ENCODE data around the gene ANTXRL.
"Not testable (repeated sequence)": the region's sequence is repeated elsewhere in the genome, so short reads cannot be mapped to it uniquely, and the experiment has no call there.

Gene ANTXRL

GRCh38 chr10:46327685-46328084 lies 40.9 kb downstream of the ANTXRL start:
- no peak for TF ChIP-seq GATA1 (IDR thresholded peaks at IDR 0.05; ENCODE audit: low read depth, low read length)
- TF ChIP-seq POLR2A (IDR thresholded peaks at IDR 0.05; ENCODE audit: low read length) = no peak
- no peak for DNase-seq

- DNase-seq = no peak
- TF ChIP-seq POLR2A (IDR thresholded peaks at IDR 0.05; ENCODE audit: low read length) = no peak
- no peak for TF ChIP-seq GATA1 (IDR thresholded peaks at IDR 0.05; ENCODE audit: low read depth, low read length)
These were observed 42.3 kb downstream of the ANTXRL start for GRCh38 chr10:46328853-46329689.

- no peak for DNase-seq
- TF ChIP-seq GATA1 (IDR thresholded peaks at IDR 0.05; ENCODE audit: low read depth, low read length) (no peak), POLR2A (IDR thresholded peaks at IDR 0.05; ENCODE audit: low read length) (no peak)
These were observed 42.9 kb downstream of the ANTXRL start for GRCh38 chr10:46329690-46330016.

GRCh38 chr10:46330894-46331293 lies 44.1 kb downstream of the ANTXRL start:
- TF ChIP-seq GATA1 (IDR thresholded peaks at IDR 0.05; ENCODE audit: low read depth, low read length) = no peak
- TF ChIP-seq POLR2A (IDR thresholded peaks at IDR 0.05; ENCODE audit: low read length) = no peak
- no peak for DNase-seq

GRCh38 chr10:46365484-46365883 lies 78.7 kb downstream of the ANTXRL start:
- DNase-seq = not testable (repeated sequence)

- not testable (repeated sequence) for DNase-seq
These were observed 80.4 kb downstream of the ANTXRL start for GRCh38 chr10:46367209-46367608.

GRCh38 chr10:46367666-46368240 lies 81.0 kb downstream of the ANTXRL start:
- not testable (repeated sequence) for DNase-seq

GRCh38 chr10:46368956-46369355 lies 82.2 kb downstream of the ANTXRL start:
- DNase-seq = not testable (repeated sequence)

- DNase-seq = not testable (repeated sequence)
These were observed 87.6 kb downstream of the ANTXRL start for GRCh38 chr10:46374410-46374809.

GRCh38 chr10:46375406-46375805 lies 88.6 kb downstream of the ANTXRL start, which contains the start of gene ANXA8L1:
ANXA8L1 (plus strand) TSS chr10:46375776; CDS start chr10:46375852, 76 bp downstream.
- not testable (repeated sequence) for DNase-seq

- not testable (repeated sequence) for DNase-seq
These were observed 90.2 kb downstream of the ANTXRL start for GRCh38 chr10:46377022-46377421.

GRCh38 chr10:46377651-46378050 lies 90.9 kb downstream of the ANTXRL start:
- not testable (repeated sequence) for DNase-seq

GRCh38 chr10:46378108-46378507 lies 91.3 kb downstream of the ANTXRL start:
- not testable (repeated sequence) for DNase-seq

GRCh38 chr10:46379233-46379848 lies 92.5 kb downstream of the ANTXRL start:
- DNase-seq = not testable (repeated sequence)
